ENCODE measurements around the gene IFI27.

IFI27 gene

GRCh38 chr14:94100847-94101246 is 9.7 kb upstream of the IFI27 start:
- no peak for TF ChIP-seq GLI4 (tag by site-specific recombination; IDR thresholded peaks at IDR 0.05)
- TF ChIP-seq ZNF544 (tag by site-specific recombination; IDR thresholded peaks at IDR 0.05): no peak
- no peak for TF ChIP-seq ZNF157 (tag by site-specific recombination; IDR thresholded peaks at IDR 0.05)
- no peak for TF ChIP-seq PRDM1 (tag by site-specific recombination; IDR thresholded peaks at IDR 0.05)
- TF ChIP-seq ZFHX2 (tag by site-specific recombination; conservative IDR thresholded peaks at IDR 0.05): no peak
- no peak for TF ChIP-seq ZNF747 (tag by site-specific recombination; IDR thresholded peaks at IDR 0.05)
- TF ChIP-seq, protein P1, sequence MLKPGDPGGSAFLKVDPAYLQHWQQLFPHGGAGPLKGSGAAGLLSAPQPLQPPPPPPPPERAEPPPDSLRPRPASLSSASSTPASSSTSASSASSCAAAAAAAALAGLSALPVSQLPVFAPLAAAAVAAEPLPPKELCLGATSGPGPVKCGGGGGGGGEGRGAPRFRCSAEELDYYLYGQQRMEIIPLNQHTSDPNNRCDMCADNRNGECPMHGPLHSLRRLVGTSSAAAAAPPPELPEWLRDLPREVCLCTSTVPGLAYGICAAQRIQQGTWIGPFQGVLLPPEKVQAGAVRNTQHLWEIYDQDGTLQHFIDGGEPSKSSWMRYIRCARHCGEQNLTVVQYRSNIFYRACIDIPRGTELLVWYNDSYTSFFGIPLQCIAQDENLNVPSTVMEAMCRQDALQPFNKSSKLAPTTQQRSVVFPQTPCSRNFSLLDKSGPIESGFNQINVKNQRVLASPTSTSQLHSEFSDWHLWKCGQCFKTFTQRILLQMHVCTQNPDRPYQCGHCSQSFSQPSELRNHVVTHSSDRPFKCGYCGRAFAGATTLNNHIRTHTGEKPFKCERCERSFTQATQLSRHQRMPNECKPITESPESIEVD (tag by site-specific recombination; IDR thresholded peaks at IDR 0.05): no peak
- TF ChIP-seq ZNF585B (tag by site-specific recombination; IDR thresholded peaks at IDR 0.05): no peak
- TF ChIP-seq ZNF473 (tag by site-specific recombination; IDR thresholded peaks at IDR 0.05): no peak
- no peak for TF ChIP-seq PRDM10 (tag by site-specific recombination; IDR thresholded peaks at IDR 0.05)
- TF ChIP-seq ZNF366 (tag by site-specific recombination; conservative IDR thresholded peaks at IDR 0.05): no peak
- no peak for TF ChIP-seq OSR2 (tag by site-specific recombination; IDR thresholded peaks at IDR 0.05)
- TF ChIP-seq ZNF10 (tag by site-specific recombination; IDR thresholded peaks at IDR 0.05): no peak
- TF ChIP-seq, protein P2, sequence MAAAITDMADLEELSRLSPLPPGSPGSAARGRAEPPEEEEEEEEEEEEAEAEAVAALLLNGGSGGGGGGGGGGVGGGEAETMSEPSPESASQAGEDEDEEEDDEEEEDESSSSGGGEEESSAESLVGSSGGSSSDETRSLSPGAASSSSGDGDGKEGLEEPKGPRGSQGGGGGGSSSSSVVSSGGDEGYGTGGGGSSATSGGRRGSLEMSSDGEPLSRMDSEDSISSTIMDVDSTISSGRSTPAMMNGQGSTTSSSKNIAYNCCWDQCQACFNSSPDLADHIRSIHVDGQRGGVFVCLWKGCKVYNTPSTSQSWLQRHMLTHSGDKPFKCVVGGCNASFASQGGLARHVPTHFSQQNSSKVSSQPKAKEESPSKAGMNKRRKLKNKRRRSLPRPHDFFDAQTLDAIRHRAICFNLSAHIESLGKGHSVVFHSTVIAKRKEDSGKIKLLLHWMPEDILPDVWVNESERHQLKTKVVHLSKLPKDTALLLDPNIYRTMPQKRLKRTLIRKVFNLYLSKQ (tag by site-specific recombination; IDR thresholded peaks at IDR 0.05; ENCODE audit: borderline replicate concordance): no peak
- TF ChIP-seq SP2 (tag by site-specific recombination; IDR thresholded peaks at IDR 0.05): no peak
- TF ChIP-seq ZNF138 (tag by site-specific recombination; IDR thresholded peaks at IDR 0.05; ENCODE audit: borderline replicate concordance): no peak
- TF ChIP-seq, protein P3, sequence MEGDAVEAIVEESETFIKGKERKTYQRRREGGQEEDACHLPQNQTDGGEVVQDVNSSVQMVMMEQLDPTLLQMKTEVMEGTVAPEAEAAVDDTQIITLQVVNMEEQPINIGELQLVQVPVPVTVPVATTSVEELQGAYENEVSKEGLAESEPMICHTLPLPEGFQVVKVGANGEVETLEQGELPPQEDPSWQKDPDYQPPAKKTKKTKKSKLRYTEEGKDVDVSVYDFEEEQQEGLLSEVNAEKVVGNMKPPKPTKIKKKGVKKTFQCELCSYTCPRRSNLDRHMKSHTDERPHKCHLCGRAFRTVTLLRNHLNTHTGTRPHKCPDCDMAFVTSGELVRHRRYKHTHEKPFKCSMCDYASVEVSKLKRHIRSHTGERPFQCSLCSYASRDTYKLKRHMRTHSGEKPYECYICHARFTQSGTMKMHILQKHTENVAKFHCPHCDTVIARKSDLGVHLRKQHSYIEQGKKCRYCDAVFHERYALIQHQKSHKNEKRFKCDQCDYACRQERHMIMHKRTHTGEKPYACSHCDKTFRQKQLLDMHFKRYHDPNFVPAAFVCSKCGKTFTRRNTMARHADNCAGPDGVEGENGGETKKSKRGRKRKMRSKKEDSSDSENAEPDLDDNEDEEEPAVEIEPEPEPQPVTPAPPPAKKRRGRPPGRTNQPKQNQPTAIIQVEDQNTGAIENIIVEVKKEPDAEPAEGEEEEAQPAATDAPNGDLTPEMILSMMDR (tag by site-specific recombination; IDR thresholded peaks at IDR 0.05): no peak
- no peak for TF ChIP-seq ZNF302 (tag by site-specific recombination; IDR thresholded peaks at IDR 0.05; ENCODE audit: low read depth)
- TF ChIP-seq, protein P4, sequence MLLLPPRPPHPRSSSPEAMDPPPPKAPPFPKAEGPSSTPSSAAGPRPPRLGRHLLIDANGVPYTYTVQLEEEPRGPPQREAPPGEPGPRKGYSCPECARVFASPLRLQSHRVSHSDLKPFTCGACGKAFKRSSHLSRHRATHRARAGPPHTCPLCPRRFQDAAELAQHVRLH (tag by site-specific recombination; IDR thresholded peaks at IDR 0.05): no peak
- no peak for TF ChIP-seq ZNF175 (tag by site-specific recombination; IDR thresholded peaks at IDR 0.05)
- Histone ChIP-seq H3K4me1 (ENCODE audit: control insufficient read depth, insufficient read depth, low read length) (no peaks in the 10 kb centered on the region), H3K9me3 (ENCODE audit: control insufficient read depth, insufficient read depth, low read depth, low read length) (no peaks in the 10 kb centered on the region), H3K27ac (ENCODE audit: extremely low read depth, low read depth, low read length) (no peak overlapping the region), H3K36me3 (ENCODE audit: control insufficient read depth in 2 of 2, insufficient read depth in 1 of 2, low read length in 2 of 2) (peaks cover 0 to 34% of the 10 kb centered on the region in 2 experiments; a peak in 1 of 3 replicates), H3K4me3 (ENCODE audit: low read depth, low read length) (no peak overlapping the region)
- ChIA-PET POLR2A (interaction anchor here (0.9 kb wide), 1 partner anchor 20 kb away, joined by 4 read pairs; the partner anchor contains the start of genes DDX24 and IFI27L1), CTCF (interaction anchor here (1.0 kb wide), 1 partner anchor 36 kb away, joined by 3 read pairs; no protein-coding TSS in a partner anchor)

All from HEK293 (cell line).